ENCODE data around the gene PYGM. TPM values are rescaled to one million over a fixed set of nuclear protein-coding genes. Genes with fewer than 3 reads are reported as not detected.
A peak's percentile ranks its signal among the peaks of the same experiment; 100 is the strongest.

PYGM gene
- total and polyA plus RNA-seq, 2 of the 8 experiments (the other 6 are each of a cell fraction or from before 2014, with no cell fraction given) = 9.6 to 10.0 TPM

DNA sequence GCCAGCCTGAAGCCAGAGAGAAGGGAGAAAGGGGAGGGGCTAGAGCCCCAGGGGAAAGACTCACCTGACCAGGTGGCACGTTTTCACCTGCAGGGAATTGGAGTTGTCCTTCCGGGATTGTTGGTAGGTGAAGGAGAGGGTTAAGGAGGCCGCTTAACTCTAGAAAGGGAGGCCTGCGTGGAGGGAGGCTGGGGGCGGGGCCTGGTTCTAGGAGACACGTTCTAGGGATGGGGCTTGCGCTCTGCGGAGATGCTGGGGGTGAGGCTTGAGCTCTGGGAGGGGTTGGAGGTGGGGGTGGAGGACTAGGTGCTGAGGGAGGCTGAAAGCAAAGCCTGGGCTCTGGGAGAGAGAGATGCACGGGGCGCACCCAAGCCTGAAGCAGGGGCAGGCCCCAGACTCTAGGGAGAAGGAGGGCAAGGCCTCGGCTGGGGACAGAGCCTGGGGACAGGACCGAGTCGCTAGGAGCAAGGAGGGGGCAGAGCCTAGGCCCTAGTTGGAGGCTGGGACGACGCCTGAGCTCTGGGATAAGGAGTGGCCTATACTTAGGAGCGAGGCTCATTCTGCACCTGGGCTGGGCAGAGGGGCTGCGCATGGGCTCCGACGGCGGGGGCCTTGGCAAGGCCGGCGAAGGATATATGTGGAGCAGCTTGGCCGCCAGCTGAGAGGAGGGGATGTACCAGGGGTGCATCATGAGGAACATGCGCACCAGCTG, 18.2 kb downstream of the PYGM start (continued):
- TF ChIP-seq USF2 (IDR thresholded peaks at IDR 0.05; ENCODE audit: low read length) = no peak
- no peak for TF ChIP-seq RBBP5 (IDR thresholded peaks at IDR 0.05; ENCODE audit: borderline replicate concordance, low read depth, low read length)
- no peak for TF ChIP-seq RNF2 (IDR thresholded peaks at IDR 0.05; ENCODE audit: borderline replicate concordance, low read depth, low read length, missing control alignments, poor library complexity, severe bottlenecking)
- TF ChIP-seq, protein P1, sequence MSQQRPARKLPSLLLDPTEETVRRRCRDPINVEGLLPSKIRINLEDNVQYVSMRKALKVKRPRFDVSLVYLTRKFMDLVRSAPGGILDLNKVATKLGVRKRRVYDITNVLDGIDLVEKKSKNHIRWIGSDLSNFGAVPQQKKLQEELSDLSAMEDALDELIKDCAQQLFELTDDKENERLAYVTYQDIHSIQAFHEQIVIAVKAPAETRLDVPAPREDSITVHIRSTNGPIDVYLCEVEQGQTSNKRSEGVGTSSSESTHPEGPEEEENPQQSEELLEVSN (IDR thresholded peaks at IDR 0.05) = 0 out of 2 replicates have a peak, but pooled peaks have one; percentile 12
- TF ChIP-seq CBX8 (IDR thresholded peaks at IDR 0.05; ENCODE audit: borderline replicate concordance, low read depth, low read length) = no peak
- peak; percentile 21 for TF ChIP-seq ASH2L (IDR thresholded peaks at IDR 0.05; ENCODE audit: low read length)
- TF ChIP-seq GABPA (IDR thresholded peaks at IDR 0.05; ENCODE audit: borderline replicate concordance, insufficient read depth, low read length) = no peak
- no peak for TF ChIP-seq SUZ12 (IDR thresholded peaks at IDR 0.05; ENCODE audit: low read length)
- TF ChIP-seq TAF7 (optimal IDR thresholded peaks at IDR 0.05; ENCODE audit: borderline replicate concordance, low read depth, low read length) = no peak
- TF ChIP-seq EZH2 (IDR thresholded peaks at IDR 0.05; ENCODE audit: low read depth, low read length, severe bottlenecking) = no peak
- no peak for TF ChIP-seq BRCA1 (IDR thresholded peaks at IDR 0.05; ENCODE audit: low read depth, low read length)
- TF ChIP-seq TBP (IDR thresholded peaks at IDR 0.05; ENCODE audit: low read depth, low read length) = peak; percentile 15; the same call in 1 of the 2 replicates
- no peak for TF ChIP-seq TCF12 (IDR thresholded peaks at IDR 0.05; ENCODE audit: low read depth, low read length)
